ENCODE results near the gene ZFP36L1. TPM values are rescaled to one million over a fixed set of nuclear protein-coding genes. Genes with fewer than 3 reads are reported as not detected.

ZFP36L1 gene
- total and polyA plus RNA-seq, 9 of the 15 experiments (the other 6 are each of a cell fraction or from before 2014, with no cell fraction given) = 1.3 to 26.6 (median 3.7) TPM

DNA sequence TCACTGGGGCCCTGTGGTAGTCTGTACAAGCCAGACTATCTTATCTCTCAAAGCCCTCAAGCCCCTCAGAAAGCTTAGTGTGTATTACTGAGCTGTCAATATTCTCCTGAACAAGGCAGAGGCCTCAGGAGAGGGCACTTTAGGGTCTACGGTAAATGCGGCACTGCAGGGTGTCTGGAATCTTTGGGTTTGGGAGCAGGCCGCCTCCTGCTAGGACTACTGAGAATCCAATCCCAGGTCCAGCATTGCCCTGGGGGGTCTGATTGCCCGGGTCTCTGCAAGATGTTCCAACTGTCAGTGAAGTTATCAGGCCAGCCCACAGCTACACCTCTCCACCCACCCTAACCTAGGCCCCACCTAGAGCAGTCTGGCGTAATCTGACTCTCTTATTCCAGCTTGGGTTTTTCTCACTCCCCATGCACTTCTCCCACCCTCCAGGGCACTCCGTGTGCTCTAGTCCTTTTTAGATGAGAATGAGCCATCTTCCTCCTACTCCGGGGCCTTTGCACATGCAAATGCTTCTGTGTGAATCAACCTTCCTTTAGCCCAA lies 4.3 kb upstream of the ZFP36L1 start (continued):
- no peak for TF ChIP-seq BHLHE40 (IDR thresholded peaks at IDR 0.05; ENCODE audit: low read length)
- TF ChIP-seq ZNF239 (CRISPR knock-in tag; IDR thresholded peaks at IDR 0.05) = no peak
- TF ChIP-seq FOXA3 (CRISPR knock-in tag; conservative IDR thresholded peaks at IDR 0.05 in 1 of 2, IDR thresholded peaks at IDR 0.05 in 1 of 2) = no peak
- TF ChIP-seq, protein P1, sequence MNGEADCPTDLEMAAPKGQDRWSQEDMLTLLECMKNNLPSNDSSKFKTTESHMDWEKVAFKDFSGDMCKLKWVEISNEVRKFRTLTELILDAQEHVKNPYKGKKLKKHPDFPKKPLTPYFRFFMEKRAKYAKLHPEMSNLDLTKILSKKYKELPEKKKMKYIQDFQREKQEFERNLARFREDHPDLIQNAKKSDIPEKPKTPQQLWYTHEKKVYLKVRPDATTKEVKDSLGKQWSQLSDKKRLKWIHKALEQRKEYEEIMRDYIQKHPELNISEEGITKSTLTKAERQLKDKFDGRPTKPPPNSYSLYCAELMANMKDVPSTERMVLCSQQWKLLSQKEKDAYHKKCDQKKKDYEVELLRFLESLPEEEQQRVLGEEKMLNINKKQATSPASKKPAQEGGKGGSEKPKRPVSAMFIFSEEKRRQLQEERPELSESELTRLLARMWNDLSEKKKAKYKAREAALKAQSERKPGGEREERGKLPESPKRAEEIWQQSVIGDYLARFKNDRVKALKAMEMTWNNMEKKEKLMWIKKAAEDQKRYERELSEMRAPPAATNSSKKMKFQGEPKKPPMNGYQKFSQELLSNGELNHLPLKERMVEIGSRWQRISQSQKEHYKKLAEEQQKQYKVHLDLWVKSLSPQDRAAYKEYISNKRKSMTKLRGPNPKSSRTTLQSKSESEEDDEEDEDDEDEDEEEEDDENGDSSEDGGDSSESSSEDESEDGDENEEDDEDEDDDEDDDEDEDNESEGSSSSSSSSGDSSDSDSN (IDR thresholded peaks at IDR 0.05; ENCODE audit: borderline replicate concordance in 1 of 2, low read depth in 2 of 2, low read length in 2 of 2) = no peak
- TF ChIP-seq, protein P2, sequence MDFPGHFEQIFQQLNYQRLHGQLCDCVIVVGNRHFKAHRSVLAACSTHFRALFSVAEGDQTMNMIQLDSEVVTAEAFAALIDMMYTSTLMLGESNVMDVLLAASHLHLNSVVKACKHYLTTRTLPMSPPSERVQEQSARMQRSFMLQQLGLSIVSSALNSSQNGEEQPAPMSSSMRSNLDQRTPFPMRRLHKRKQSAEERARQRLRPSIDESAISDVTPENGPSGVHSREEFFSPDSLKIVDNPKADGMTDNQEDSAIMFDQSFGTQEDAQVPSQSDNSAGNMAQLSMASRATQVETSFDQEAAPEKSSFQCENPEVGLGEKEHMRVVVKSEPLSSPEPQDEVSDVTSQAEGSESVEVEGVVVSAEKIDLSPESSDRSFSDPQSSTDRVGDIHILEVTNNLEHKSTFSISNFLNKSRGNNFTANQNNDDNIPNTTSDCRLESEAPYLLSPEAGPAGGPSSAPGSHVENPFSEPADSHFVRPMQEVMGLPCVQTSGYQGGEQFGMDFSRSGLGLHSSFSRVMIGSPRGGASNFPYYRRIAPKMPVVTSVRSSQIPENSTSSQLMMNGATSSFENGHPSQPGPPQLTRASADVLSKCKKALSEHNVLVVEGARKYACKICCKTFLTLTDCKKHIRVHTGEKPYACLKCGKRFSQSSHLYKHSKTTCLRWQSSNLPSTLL (IDR thresholded peaks at IDR 0.05) = no peak
- no peak for TF ChIP-seq RBM22 (IDR thresholded peaks at IDR 0.05; ENCODE audit: low read depth, low read length, poor library complexity, severe bottlenecking)
- TF ChIP-seq RBM15 (IDR thresholded peaks at IDR 0.05; ENCODE audit: insufficient read depth, low read length) = no peak
- no peak for TF ChIP-seq IRF2 (CRISPR knock-in tag; IDR thresholded peaks at IDR 0.05)
- 0 out of 2 replicates have a peak, but pooled peaks have one; percentile 25 for TF ChIP-seq SMARCA4 (IDR thresholded peaks at IDR 0.05)
- no peak for TF ChIP-seq ZNF143 (CRISPR knock-in tag; IDR thresholded peaks at IDR 0.05)
- no peak for TF ChIP-seq MYNN (IDR thresholded peaks at IDR 0.05)
- no peak for TF ChIP-seq MYNN (CRISPR knock-in tag; IDR thresholded peaks at IDR 0.05)
- no peak for TF ChIP-seq HMGN3 (IDR thresholded peaks at IDR 0.05; ENCODE audit: borderline replicate concordance, extremely low read depth, insufficient read length, low read depth, low read length)
- TF ChIP-seq, protein P3, sequence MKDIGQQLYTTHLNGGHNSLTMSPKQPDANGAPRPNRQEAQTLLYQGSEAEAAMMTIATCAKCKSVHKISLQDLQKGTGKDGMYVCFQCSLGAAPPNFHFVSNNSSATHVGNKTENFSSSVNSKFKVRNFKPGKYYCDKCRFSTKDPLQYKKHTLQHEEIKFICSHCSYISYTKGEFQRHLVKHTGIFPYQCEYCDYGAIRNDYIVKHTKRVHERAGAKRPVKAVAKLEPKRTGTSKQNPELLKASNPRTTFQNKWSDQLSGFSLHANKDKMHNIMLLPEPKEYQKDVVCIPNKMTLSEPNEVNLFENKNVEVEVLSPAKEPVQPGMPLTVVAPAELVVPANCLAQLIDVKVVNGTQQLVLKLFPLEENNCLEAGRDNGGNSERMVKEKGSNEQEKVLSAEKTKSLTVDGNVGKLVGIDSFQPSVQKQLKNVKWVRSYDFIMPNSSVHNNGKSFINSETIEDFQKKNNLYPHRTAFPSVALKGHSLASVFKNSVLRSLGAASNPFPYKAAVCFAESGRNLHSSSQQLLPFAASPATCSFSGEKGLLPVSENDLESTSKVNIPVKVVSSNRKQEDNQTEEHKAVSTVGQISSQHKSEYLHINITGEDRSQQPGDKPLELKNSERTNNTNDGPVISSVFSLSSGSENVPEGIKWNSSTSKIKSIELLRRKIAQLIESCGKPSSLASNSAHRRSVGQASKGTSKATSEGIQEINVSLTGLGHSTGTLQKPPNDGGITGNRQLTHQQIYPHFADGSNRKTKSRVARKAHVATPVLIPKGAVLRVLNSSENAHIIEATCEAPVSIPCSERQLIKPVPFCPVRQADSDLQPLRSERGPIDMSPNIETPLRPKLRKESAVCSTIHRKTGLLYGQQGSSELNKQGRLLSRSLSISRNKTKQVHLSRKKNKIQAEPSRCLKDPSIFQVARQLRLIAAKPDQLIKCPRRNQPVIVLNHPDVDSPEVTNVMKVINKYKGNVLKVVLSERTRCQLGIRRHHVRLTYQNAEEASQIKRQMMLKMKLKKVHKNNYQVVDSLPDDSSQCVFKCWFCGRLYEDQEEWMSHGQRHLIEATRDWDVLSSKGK (CRISPR knock-in tag; IDR thresholded peaks at IDR 0.05) = no peak
- TF ChIP-seq TEAD4 (IDR thresholded peaks at IDR 0.05; ENCODE audit: low read length) = peak; percentile 42
- TF ChIP-seq TEAD4 (CRISPR knock-in tag; IDR thresholded peaks at IDR 0.05; ENCODE audit: borderline replicate concordance) = no peak
- TF ChIP-seq PML (IDR thresholded peaks at IDR 0.05; ENCODE audit: low read length) = no peak
- TF ChIP-seq HDAC2 (IDR thresholded peaks at IDR 0.05) = no peak
- TF ChIP-seq TBP (optimal IDR thresholded peaks at IDR 0.05; ENCODE audit: low read depth, low read length) = peak; percentile 33
- TF ChIP-seq, protein P4, sequence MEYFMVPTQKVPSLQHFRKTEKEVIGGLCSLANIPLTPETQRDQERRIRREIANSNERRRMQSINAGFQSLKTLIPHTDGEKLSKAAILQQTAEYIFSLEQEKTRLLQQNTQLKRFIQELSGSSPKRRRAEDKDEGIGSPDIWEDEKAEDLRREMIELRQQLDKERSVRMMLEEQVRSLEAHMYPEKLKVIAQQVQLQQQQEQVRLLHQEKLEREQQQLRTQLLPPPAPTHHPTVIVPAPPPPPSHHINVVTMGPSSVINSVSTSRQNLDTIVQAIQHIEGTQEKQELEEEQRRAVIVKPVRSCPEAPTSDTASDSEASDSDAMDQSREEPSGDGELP (CRISPR knock-in tag; IDR thresholded peaks at IDR 0.05; ENCODE audit: borderline replicate concordance) = no peak
- TF ChIP-seq CHD4 (IDR thresholded peaks at IDR 0.05; ENCODE audit: insufficient read depth, insufficient replicate concordance, low read depth, low read length, poor library complexity, severe bottlenecking) = no peak
